ENCODE data around the gene IQCE.

DNA sequence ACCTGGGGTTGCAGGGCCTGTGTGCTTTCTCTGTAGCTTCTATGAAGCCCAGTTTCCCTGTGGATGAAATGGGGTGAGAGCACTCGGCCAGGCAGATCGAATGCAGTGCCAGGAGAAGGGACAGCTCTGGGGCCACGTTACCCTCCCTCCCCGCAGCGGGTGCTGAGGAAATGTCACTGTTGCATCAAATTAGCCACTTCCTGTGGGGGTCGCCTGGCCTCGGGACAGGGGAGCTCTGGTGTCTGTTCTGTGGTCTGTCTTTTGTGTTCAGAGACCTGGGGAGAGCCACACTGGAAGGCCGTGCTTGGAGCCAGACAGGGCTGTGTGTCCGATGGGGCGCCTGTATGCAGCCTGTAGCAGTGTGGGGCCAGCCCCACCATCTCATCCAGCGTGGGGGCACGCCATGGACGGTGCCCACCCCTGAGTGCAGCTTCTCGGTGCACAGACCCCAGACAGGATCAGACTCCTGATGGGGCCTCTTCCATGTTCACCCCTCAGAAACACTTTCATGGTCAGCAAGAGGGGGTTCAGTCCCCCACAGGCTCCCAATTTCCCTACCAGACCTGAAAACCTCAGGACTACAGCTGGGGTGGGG lies 86.6 kb downstream of the IQCE start:
- TF ChIP-seq CTCF (IDR thresholded peaks at IDR 0.05; ENCODE audit: low read length), result no peak
- no peak for TF ChIP-seq EZH2 (IDR thresholded peaks at IDR 0.05; ENCODE audit: borderline replicate concordance, low read length)
